A673 (cell line): ENCODE data around the gene STOML1. TPM values are rescaled to one million over a fixed set of nuclear protein-coding genes. Genes with fewer than 3 reads are reported as not detected.
A peak's percentile ranks its signal among the peaks of the same experiment; 100 is the strongest.

Source experiments
- BruUV-seq: library from RNA; stranded (reverse); fragments of 400-500 nt; replicated peaks from 2 replicates; lab custom pipeline; 2021; lab: Mats Ljungman, UMichigan
- CTCF ChIA-PET: fragments of 300-600 bp; sonication (Branson Sonifier 250); formaldehyde crosslinking; loops from one replicate; lab custom pipeline; 2022; ENCODE audit warnings: antibody characterized with exemption; lab: Charles Lee
- POLR2A ChIA-PET: fragments of 300-600 bp; sonication (Branson Sonifier 250); formaldehyde crosslinking; loops from one replicate; lab custom pipeline; 2022; ENCODE audit warnings: antibody characterized with exemption; ENCODE audit not compliant: low non-redundant PET; lab: Charles Lee
- DNase-seq: peaks from one replicate; pipeline ENCODE4 v3.0.0-alpha.2; 2015; ENCODE audit warnings: low spot score
- H3K27ac ChIP-seq: fragments of 200-600 bp; sonication (generic); 2 replicates; pipeline ENCODE4 v1.5.1; 2016; ENCODE audit warnings: mixed run types, low read depth, mild to moderate bottlenecking, mixed read lengths, antibody characterized with exemption, low read length; ENCODE audit not compliant: poor library complexity, severe bottlenecking
- H3K27me3 ChIP-seq: fragments of 200-600 bp; sonication (generic); replicated peaks from 2 replicates; pipeline ENCODE4 v1.6.1; 2017; ENCODE audit warnings: mixed run types, low read depth, mild to moderate bottlenecking, mixed read lengths, antibody characterized with exemption, low read length; ENCODE audit not compliant: insufficient read depth, poor library complexity
- H3K36me3 ChIP-seq: fragments of 200-600 bp; sonication (generic); 2 replicates; pipeline ENCODE4 v1.6.1; 2016; ENCODE audit warnings: mixed run types, mild to moderate bottlenecking, mixed read lengths, antibody characterized with exemption, low read length; ENCODE audit not compliant: insufficient read depth, poor library complexity, severe bottlenecking
- H3K4me1 ChIP-seq: fragments of 200-600 bp; sonication (generic); 2 replicates; pipeline ENCODE4 v1.6.1; 2017; ENCODE audit warnings: mixed run types, mild to moderate bottlenecking, mixed read lengths, antibody characterized with exemption, low read length; ENCODE audit not compliant: insufficient read depth, poor library complexity, severe bottlenecking
- H3K4me3 ChIP-seq: fragments of 200-600 bp; sonication (generic); 2 replicates; pipeline ENCODE4 v1.5.1; 2016; ENCODE audit warnings: low read depth, mixed run types, mild to moderate bottlenecking, mixed read lengths, low read length; ENCODE audit not compliant: poor library complexity, severe bottlenecking
- H3K9me3 ChIP-seq: fragments of 200-600 bp; sonication (generic); 2 replicates; pipeline ENCODE4 v1.6.1; 2016; ENCODE audit warnings: mixed run types, low read depth, mild to moderate bottlenecking, mixed read lengths, antibody characterized with exemption, low read length; ENCODE audit not compliant: poor library complexity, severe bottlenecking
- CTCF ChIP-seq: fragments of 300-800, 200-600 bp; sonication (generic); conservative IDR thresholded peaks from 2 replicates; pipeline ENCODE4 v1.5.1; 2017; ENCODE audit warnings: low read depth, mild to moderate bottlenecking, antibody characterized with exemption, low read length, moderate library complexity, mixed read lengths
- EZH2 ChIP-seq: fragments of 200-600 bp; sonication (generic); IDR thresholded peaks from 2 replicates; pipeline ENCODE4 v1.6.1; 2017; ENCODE audit warnings: borderline replicate concordance, low read depth, mild to moderate bottlenecking, mixed read lengths, antibody characterized with exemption, low read length; ENCODE audit not compliant: poor library complexity, severe bottlenecking
- intact Hi-C: fragments of 100-400 bp; cut with micrococcal nuclease; formaldehyde crosslinking; loops from one replicate; pipeline ENCODE4 v1.10.0; 2022; ENCODE audit not compliant: unreplicated experiment
- total RNA-seq: library from RNA; stranded (reverse); gene quantifications from 2 replicates; pipeline ENCODE4 v1.2.3, GENCODE V29; 2021

Gene STOML1
- total RNA-seq, 1 experiment from 2014 or later = 7.3 TPM

- intact Hi-C loops = no loop called here
- ChIA-PET CTCF (no interaction called here), POLR2A (no interaction called here)
- peaks cover 23% of the 10 kb centered on the region for H3K4me1 ChIP-seq
- peaks cover 14% of the 10 kb centered on the region for H3K36me3 ChIP-seq
- no peak overlapping the region for H3K4me3 ChIP-seq
- TF ChIP-seq CTCF (no peak), EZH2 (no peak)
- no peaks in the 10 kb centered on the region for H3K27me3 ChIP-seq
- H3K9me3 ChIP-seq = no peaks in the 10 kb centered on the region
- H3K27ac ChIP-seq = no peak overlapping the region
- no peak for DNase-seq
- BruUV-seq = no TSS peak
Observed at GRCh38 chr15:73954188-73955145, 37.6 kb downstream of the STOML1 start.

GRCh38 chr15:73952913-73953750 is 39.0 kb downstream of the STOML1 start:
- TF ChIP-seq EZH2 = no peak
- TF ChIP-seq CTCF = no peak
- no TSS peak for BruUV-seq
- Histone ChIP-seq H3K4me1 (peaks cover 23% of the 10 kb centered on the region), H3K9me3 (no peaks in the 10 kb centered on the region), H3K27me3 (no peaks in the 10 kb centered on the region), H3K36me3 (peaks cover 18% of the 10 kb centered on the region), H3K4me3 (no peak overlapping the region), H3K27ac (no peak overlapping the region)
- intact Hi-C loops = no loop called here
- ChIA-PET POLR2A (no interaction called here), CTCF (no interaction called here)
- no peak for DNase-seq

GRCh38 chr15:73952171-73952912 is 39.8 kb downstream of the STOML1 start:
- intact Hi-C loops = no loop called here
- peaks cover 23% of the 10 kb centered on the region for H3K4me1 ChIP-seq
- no peaks in the 10 kb centered on the region for H3K27me3 ChIP-seq
- no peaks in the 10 kb centered on the region for H3K9me3 ChIP-seq
- peak overlapping the region; percentile 75 for H3K27ac ChIP-seq
- TF ChIP-seq CTCF = no peak
- no peak for TF ChIP-seq EZH2
- H3K36me3 ChIP-seq = peaks cover 18% of the 10 kb centered on the region
- CTCF ChIA-PET = interaction anchor here (1.6 kb wide), 1 partner anchor 84 kb away, joined by 5 read pairs; no protein-coding TSS in a partner anchor
- POLR2A ChIA-PET = no interaction called here
- no peak overlapping the region for H3K4me3 ChIP-seq
- BruUV-seq = no TSS peak
- no peak for DNase-seq
